ENCODE data around the gene C16orf46. TPM values are rescaled to one million over a fixed set of nuclear protein-coding genes. Genes with fewer than 3 reads are reported as not detected.

The C16orf46 gene
- total and polyA plus RNA-seq, 2 of the 4 experiments (the other 2 are of a cell fraction) = 0.27 to 0.72 TPM

DNA sequence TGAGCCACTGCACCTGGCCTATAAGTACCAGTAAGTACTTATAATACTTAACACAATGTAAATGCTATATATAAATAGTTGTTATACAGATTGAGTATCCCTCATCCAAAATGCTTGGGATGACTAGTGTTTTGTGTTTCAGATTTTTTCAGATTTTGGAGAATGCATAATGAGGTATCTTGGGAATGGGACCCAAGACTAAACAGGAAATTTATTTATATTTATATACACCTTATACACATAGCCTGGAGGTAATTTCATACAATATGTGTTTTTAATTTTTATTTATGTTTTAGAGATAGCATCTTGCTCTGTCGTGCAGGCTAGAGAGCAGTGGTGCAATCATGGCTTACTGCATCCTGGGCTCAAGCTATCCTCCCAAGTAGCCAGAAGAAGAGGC is 28.9 kb upstream of the C16orf46 start:
- Histone ChIP-seq H3K4me1 (ENCODE audit: control insufficient read depth, insufficient read depth, low read length) (no peaks in the 10 kb centered on the region), H3K4me3 (ENCODE audit: insufficient read depth, low read depth, low read length) (no peak overlapping the region), H3K23ac (ENCODE audit: low read depth, low read length) (no peak overlapping the region), H3K36me3 (ENCODE audit: control insufficient read depth, insufficient read depth, low read length) (no peaks in the 10 kb centered on the region), H3K79me1 (ENCODE audit: low read depth in 1 of 2, low read length in 2 of 2) (no peaks in the 10 kb centered on the region), H2BK5ac (ENCODE audit: low read depth, low read length, poor library complexity, severe bottlenecking) (no peak overlapping the region), H3K56ac (ENCODE audit: extremely low read depth, insufficient read depth, low read length) (no peak overlapping the region), H2AFZ (replicated peaks; ENCODE audit: low read length, poor library complexity) (no peak overlapping the region), H3K4me2 (ENCODE audit: low read depth, low read length) (no peak overlapping the region), H4K20me1 (ENCODE audit: insufficient read depth, low read length) (no peaks in the 10 kb centered on the region), H4K8ac (ENCODE audit: low read depth in 2 of 2, low read length in 2 of 2) (no peak overlapping the region), H3K9ac (ENCODE audit: low read depth, low read length) (no peak overlapping the region), H2AK9ac (replicated peaks; ENCODE audit: low read depth, low read length, poor library complexity) (no peak overlapping the region), H2AK5ac (ENCODE audit: low read depth, low read length) (no peak overlapping the region), H3K27ac (ENCODE audit: insufficient read depth, low read length) (no peak overlapping the region), H3K14ac (replicated peaks; ENCODE audit: low read depth, low read length) (no peak overlapping the region), H3K9me3 (ENCODE audit: control insufficient read depth, insufficient read depth, low read length) (no peaks in the 10 kb centered on the region), H2BK120ac (ENCODE audit: low read depth, low read length) (no peak overlapping the region), H3K4ac (ENCODE audit: low read depth, low read length) (no peak overlapping the region), H2BK15ac (ENCODE audit: low read depth, low read length) (no peak overlapping the region), H4K5ac (ENCODE audit: low read depth, low read length) (no peak overlapping the region), H4K91ac (ENCODE audit: insufficient read depth, low read depth, low read length) (no peak overlapping the region), H2BK20ac (ENCODE audit: low read depth, low read length) (no peak overlapping the region), H3K18ac (ENCODE audit: low read depth, low read length) (no peak overlapping the region), H3K9me1 (ENCODE audit: insufficient read depth, low read length) (no peaks in the 10 kb centered on the region), H3K27me3 (ENCODE audit: control insufficient read depth, insufficient read depth, low read length) (no peaks in the 10 kb centered on the region; the same call in 1 of the 2 replicates)
- in situ Hi-C loops (cut with MboI; ENCODE audit: low sequenced_read_pairs) = no loop called here
- dilution Hi-C loops (cut with HindIII; ENCODE audit: low sequenced_read_pairs, unreplicated experiment) = no loop called here
- no TSS peak for BruUV-seq (replicated peaks)
- POLR2A ChIA-PET (ENCODE audit: unreplicated experiment) = no interaction called here
- WGBS, 2 experiments (ENCODE audit: extremely low coverage in 2 of 2, insufficient read length in 1 of 2) = no CpG with 5 or more reads among the region's 1 CpG
- CTCF ChIA-PET = no interaction called here
- no peak for DNase-seq
- intact Hi-C loops (cut with micrococcal nuclease) = no loop called here
- no peak for ATAC-seq (ENCODE audit: low read depth)
- TF ChIP-seq BHLHE40 (IDR thresholded peaks at IDR 0.05; ENCODE audit: low read depth, low read length) (no peak), CEBPB (IDR thresholded peaks at IDR 0.05; ENCODE audit: low read depth, low read length) (no peak), POLR2A (IDR thresholded peaks at IDR 0.05; ENCODE audit: low read depth, low read length) (no peak)
- TF ChIP-seq, protein P1, sequence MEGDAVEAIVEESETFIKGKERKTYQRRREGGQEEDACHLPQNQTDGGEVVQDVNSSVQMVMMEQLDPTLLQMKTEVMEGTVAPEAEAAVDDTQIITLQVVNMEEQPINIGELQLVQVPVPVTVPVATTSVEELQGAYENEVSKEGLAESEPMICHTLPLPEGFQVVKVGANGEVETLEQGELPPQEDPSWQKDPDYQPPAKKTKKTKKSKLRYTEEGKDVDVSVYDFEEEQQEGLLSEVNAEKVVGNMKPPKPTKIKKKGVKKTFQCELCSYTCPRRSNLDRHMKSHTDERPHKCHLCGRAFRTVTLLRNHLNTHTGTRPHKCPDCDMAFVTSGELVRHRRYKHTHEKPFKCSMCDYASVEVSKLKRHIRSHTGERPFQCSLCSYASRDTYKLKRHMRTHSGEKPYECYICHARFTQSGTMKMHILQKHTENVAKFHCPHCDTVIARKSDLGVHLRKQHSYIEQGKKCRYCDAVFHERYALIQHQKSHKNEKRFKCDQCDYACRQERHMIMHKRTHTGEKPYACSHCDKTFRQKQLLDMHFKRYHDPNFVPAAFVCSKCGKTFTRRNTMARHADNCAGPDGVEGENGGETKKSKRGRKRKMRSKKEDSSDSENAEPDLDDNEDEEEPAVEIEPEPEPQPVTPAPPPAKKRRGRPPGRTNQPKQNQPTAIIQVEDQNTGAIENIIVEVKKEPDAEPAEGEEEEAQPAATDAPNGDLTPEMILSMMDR (conservative IDR thresholded peaks at IDR 0.05; ENCODE audit: low read depth, low read length) = no peak
